HG02623 (cell line): ENCODE results near the gene C15orf39.
"Not testable (repeated sequence)": the region's sequence is repeated elsewhere in the genome, so short reads cannot be mapped to it uniquely, and the experiment has no call there.

Source experiments
- ATAC-seq: cut with Tn5 transposase; IDR thresholded peaks from one replicate; pipeline ENCODE4 v1.9.1; 2021; ENCODE audit warnings: moderate library complexity; ENCODE audit not compliant: unreplicated experiment

C15orf39 gene

GRCh38 chr15:75229191-75230015 is 27.7 kb downstream of the C15orf39 start:
- no peak for ATAC-seq

GRCh38 chr15:75230016-75230343 is 28.3 kb downstream of the C15orf39 start:
- no peak for ATAC-seq

DNA sequence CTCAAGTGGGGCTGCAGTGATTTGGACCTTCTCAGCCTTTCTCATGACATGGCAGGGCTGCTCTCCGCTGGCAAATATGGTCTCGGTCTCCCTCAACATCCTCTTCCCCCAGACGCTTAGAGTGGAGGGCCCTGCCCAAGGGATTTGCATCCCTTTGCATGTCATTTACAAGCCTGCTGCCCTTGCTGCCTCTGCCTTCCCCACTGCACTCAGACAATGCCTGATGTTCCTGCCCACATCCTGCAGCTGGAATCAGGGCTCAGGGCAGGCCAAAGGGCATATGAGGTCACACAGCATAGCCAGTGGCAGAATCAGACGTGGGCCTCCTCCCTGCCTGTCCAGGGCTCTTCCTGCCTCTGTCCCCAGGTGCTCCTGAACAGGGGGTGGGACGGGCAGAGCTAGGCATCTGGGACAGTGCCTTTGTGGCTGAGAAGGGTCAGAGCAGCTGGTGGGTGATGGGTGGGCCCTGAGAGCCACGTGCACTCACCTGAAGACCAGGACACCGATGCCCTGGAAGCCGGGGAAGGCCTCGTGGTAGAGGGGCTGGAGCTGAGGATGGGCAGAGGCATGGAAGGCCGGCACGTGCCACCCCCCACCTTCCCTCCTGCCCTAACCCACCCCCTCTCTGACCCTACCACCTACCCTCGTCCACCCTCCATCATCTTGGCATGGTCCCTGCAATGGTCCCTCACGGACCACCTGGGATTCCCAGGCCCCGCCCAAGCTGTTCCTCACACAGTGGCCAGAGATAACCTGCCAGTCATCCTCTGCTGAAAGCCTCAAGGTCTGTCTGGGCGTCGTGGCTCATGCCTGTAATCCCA is 29.1 kb downstream of the C15orf39 start:
- no peak for ATAC-seq

GRCh38 chr15:75231836-75232235 is 30.2 kb downstream of the C15orf39 start:
- ATAC-seq: no peak

GRCh38 chr15:75232252-75232813 is 30.7 kb downstream of the C15orf39 start:
- no peak for ATAC-seq

DNA sequence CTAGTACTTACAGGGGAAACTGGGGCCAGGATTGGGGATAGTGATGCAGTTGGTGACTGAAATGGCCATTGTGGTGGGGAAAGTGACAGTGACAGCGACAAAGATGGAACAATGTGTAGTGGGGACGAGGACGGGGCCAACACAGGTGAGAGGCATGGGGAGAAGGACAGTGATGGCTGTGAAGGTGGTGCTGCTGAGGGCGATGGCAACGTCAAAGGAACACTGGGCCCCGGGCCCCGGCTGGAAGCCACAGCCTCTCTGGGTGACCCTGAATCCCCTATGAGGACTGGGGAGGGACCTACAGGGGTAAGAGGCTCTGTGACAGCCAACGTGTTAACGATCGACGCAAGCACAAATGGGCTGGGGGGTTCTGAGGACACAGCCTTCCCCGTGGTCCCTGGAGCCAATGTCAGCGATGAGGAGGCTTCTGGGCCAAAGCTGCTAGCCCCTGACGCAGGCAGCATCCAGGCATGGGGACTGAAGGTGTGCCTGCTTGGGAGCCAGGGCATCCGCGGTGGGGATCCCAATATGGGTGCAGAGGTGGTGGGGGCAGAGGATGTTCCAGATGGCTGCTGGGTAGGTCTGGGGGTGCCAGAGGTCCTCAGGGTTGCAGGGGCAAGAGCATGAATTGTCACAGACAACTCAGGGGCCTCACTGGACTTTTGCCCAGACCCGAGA is 31.3 kb downstream of the C15orf39 start:
- no peak for ATAC-seq

DNA sequence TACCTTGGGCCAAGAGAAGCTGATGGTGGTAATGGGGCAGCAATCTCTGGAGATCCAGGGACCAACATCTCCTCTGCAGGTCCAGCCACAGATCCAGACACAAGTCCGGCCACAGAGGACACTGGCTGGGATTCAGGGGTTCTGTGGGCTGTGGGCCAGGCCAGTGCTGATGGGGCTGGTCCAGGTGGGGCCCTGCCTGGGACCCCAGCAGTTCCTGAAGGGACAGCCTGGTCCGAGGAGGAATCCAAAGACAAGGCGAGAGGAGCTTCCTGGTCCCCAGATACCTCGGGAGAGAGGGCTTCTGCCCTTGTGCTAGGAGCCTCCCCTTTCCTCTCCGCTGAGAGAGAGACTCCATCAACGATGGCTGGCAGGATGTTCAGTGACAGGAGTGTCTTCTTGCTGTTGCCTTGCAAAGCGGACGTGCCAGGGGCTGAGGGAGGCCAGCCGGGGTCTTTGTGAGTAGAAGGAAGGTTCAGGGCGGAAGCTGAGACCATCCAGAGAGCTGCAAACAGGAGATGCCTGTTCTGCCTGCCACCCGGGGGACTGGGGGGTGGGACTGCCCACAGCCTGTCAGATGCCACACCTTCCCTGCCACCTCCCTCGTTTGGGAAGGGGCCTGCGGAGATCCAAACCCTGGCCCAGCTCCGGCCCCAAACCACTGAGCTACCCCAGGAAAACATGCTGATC is 32.0 kb downstream of the C15orf39 start:
- no peak for ATAC-seq

GRCh38 chr15:75234191-75234810 is 32.6 kb downstream of the C15orf39 start:
- ATAC-seq: no peak

DNA sequence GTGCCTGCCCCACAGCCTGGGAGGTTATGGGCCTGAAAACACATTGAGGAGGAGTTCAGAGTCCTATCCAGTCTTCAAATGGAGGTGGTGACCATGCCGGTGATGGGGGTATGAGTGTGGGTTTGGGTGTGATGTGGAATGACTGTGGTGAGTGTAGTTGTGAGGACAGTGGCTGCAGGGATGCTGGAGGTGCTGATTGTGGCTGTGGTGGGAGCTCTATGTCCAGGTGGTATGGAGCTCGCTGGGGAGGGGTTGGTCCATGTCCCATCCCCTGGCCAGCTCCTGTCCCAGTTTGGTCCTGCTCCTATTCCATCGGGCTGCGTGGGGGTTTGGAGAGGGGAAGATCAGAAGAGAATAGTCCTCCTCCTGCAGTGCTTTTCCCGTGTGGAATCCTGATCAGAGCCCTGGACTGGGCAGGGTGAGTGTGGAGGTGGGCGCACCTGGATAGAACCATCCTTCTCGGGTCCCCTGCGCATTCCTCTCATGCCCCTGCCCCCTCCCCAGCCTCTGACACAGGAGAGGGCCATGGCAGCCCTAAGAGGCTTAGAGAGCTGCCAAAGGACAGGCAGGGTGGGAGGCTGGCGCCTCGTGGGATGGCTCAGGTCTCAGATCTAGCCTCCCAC is 33.5 kb downstream of the C15orf39 start:
- no peak for ATAC-seq

- ATAC-seq: no peak
Observed at GRCh38 chr15:75235760-75236729, 34.4 kb downstream of the C15orf39 start.

GRCh38 chr15:75237316-75237982 is 35.8 kb downstream of the C15orf39 start:
- no peak for ATAC-seq

- no peak for ATAC-seq
Observed at GRCh38 chr15:75238150-75238549, 36.5 kb downstream of the C15orf39 start.

DNA sequence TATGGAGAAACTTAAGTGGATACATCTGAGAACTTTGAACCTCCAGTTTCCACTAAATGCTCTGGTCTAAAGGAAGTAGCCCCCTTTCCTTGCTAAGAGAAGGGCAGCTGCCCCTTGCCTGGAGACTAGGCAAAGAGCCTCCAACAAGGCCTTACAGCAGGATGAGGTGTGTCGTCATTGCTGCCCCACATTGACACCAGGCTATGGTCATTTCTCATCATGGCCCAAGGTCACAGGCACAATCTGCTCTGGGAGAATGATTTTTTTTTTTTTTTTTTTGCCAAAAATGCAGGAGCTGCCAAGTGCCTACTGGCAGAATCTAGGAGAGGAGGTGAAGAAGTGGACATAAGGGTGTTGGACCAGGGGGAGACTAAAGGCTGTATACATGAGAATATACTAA is 44.1 kb downstream of the C15orf39 start:
- not testable (repeated sequence) for ATAC-seq

DNA sequence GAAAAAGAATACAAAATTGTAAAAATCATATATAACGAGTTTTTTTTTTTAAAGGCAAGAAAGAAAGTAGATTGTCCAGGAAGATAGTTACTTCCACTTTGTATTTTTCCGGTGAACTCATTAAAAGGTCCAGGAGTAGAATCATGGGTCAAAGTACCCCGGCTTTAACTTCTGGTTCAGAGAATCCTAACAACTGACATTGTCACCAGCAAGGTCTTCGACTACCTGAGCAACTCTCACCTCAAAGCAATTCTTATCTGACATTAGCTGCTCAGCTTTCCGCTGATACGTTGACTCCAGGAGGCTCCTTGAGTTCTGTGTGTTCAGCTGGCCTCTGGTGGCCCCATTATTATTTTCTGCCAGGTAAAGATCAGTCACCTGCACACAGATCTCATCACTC is 47.3 kb downstream of the C15orf39 start:
- ATAC-seq: not testable (repeated sequence)

- ATAC-seq: no peak
Observed at GRCh38 chr15:75249726-75250125, 48.0 kb downstream of the C15orf39 start.

GRCh38 chr15:75251343-75251742 is 49.7 kb downstream of the C15orf39 start:
- not testable (repeated sequence) for ATAC-seq

DNA sequence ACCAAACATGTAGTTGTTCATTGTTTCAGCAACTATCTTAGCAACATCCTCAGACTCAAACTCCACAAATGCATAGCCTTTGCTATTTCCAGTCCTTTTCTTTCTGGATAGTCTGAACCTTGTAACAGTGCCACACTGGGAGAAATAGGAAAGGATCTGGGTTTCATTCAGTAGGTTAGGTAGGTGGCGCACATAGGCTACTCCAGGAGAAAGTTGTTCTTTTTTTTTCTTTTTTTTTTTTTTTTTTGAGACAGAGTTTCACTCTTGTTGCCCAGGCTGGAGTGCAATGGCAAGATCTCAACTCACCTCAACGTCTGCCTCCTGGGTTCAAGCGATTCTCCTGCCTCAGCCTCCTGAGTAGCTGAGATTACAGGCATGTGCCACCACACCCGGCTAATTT is 50.6 kb downstream of the C15orf39 start:
- ATAC-seq: not testable (repeated sequence)

DNA sequence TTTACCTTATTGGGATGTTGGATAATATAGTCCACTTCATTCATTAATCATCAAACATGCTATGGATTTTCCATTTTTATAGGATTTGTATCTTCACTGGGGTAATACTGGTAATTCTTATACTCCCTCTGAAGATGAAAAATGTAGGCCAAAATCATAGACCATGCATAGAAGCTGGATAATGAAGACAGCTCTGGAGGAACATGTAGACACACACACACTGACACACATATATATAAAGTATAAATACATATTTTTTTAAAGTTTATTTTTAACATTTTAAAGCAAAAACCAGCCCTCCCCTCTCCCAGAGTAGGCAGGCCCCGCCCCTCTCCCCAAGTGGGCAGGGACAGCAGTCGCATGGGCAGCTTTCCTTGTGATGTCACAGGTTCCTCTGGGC is 56.4 kb downstream of the C15orf39 start, which contains the start of gene GOLGA6C:
TSS of gene GOLGA6C (plus strand) at position 301 of the 400 bp plus-strand sequence. CDS start 265 bp downstream, outside the sequence.
- ATAC-seq: not testable (repeated sequence)
